ENCODE measurements around the gene ANKS3. TPM values are rescaled to one million over a fixed set of nuclear protein-coding genes. Genes with fewer than 3 reads are reported as not detected.

Gene ANKS3
- total and polyA plus RNA-seq, 9 donors: 6.7 to 37.4 (median 29.6) TPM

DNA sequence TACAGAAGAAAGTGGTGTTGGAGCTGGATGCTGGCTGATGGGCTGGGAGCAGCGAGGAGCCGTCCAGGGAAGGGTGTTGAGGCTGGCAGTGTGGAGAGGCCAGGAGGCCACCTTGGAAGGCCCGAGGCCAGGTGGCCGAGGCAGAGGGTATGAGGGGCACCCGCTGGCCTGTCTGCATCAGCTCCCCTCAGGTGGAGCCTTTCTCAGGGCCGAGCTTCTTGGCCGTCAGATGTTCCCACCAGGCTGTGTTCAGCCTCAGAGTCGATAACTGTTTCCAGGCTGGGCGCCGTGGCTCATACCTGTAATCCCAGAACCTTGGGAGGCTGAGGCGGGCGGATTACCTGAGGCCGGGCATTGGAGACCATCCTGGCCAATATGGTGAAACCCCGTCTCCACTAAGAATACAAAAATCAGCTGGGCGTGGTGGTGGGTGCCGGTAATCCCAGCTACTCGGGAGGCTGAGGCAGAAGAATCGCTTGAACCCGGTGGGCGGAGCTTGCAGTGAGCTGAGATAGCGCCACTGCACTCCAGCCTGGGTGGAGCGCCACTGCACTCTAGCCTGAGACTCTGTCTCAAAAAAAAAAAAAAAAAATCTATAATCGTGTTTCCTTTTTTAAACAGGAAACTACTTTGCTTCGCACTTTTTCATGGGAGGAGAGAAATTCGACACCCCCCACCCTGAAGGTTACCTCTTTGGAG, 84.2 kb downstream of the ANKS3 start:
- Histone ChIP-seq H3K27me3 (no peaks in the 10 kb centered on the region), H3K9me3 (no peaks in the 10 kb centered on the region), H3K36me3 (no peaks in the 10 kb centered on the region), H3K27ac (no peak overlapping the region), H3K4me1 (ENCODE audit: insufficient read depth) (no peaks in the 10 kb centered on the region), H3K4me3 (no peak overlapping the region)
- intact Hi-C loops (cut with DNase I): no loop called here
- WGBS, 3 donors: 93% methylated on average over 25 of the region's 25 CpGs
- DNase-seq: no peak
- no peak for TF ChIP-seq EP300 (IDR thresholded peaks at IDR 0.05)
- TF ChIP-seq, protein P1, sequence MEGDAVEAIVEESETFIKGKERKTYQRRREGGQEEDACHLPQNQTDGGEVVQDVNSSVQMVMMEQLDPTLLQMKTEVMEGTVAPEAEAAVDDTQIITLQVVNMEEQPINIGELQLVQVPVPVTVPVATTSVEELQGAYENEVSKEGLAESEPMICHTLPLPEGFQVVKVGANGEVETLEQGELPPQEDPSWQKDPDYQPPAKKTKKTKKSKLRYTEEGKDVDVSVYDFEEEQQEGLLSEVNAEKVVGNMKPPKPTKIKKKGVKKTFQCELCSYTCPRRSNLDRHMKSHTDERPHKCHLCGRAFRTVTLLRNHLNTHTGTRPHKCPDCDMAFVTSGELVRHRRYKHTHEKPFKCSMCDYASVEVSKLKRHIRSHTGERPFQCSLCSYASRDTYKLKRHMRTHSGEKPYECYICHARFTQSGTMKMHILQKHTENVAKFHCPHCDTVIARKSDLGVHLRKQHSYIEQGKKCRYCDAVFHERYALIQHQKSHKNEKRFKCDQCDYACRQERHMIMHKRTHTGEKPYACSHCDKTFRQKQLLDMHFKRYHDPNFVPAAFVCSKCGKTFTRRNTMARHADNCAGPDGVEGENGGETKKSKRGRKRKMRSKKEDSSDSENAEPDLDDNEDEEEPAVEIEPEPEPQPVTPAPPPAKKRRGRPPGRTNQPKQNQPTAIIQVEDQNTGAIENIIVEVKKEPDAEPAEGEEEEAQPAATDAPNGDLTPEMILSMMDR (IDR thresholded peaks at IDR 0.05): no peak
- TF ChIP-seq POLR2A (IDR thresholded peaks at IDR 0.05): no peak

DNA sequence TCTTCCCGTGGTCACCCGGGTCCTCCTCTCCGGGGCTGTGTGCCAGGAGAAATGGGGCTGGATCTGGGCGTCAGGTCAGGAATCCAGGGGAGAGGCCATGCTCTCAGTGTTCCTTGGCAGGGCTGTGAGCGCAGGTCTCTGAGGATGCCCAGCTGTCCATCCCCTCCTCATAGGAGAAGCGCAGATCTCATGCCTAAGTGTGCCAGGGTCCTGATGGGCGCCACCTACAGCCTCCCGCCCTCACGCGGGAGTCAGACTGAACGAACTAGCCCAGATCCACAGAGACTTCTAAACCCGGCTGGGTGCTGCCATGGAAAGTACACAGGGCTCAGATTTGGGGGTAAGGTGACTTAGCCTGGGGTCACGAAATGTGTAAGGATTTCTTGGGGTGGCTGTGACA, 85.2 kb downstream of the ANKS3 start:
- H3K4me1 ChIP-seq (ENCODE audit: insufficient read depth): no peaks in the 10 kb centered on the region
- WGBS, 3 donors: 94 to 95% (median 94%) methylated on average over 13 of the region's 13 CpGs
- no peaks in the 10 kb centered on the region for H3K9me3 ChIP-seq
- no peak overlapping the region for H3K27ac ChIP-seq
- H3K27me3 ChIP-seq: no peaks in the 10 kb centered on the region
- TF ChIP-seq POLR2A (IDR thresholded peaks at IDR 0.05) (no peak), EP300 (IDR thresholded peaks at IDR 0.05) (no peak)
- TF ChIP-seq, protein P1 (IDR thresholded peaks at IDR 0.05): no peak
- intact Hi-C loops (cut with DNase I): no loop called here
- no peak overlapping the region for H3K4me3 ChIP-seq
- no peak for DNase-seq
- no peaks in the 10 kb centered on the region for H3K36me3 ChIP-seq

DNA sequence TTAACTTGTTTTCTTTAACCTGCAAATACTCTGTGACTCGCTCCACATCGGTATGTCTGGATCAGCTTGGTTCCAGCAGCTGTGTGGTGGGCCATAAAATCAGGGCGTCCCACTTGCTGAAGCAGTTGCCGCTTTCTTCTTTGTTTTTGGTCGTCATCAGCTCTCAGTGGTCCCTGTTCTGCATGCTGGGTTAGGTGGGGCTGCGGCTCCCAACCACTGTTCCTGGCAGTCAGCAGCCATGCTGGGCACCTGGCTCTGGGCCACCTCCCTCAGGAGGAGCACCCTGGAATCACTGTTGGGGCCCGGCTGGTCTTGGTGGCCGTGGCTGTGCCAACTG, 86.5 kb downstream of the ANKS3 start:
- Histone ChIP-seq H3K36me3 (no peaks in the 10 kb centered on the region), H3K4me3 (no peak overlapping the region), H3K4me1 (ENCODE audit: insufficient read depth) (no peaks in the 10 kb centered on the region), H3K27ac (no peak overlapping the region), H3K9me3 (no peaks in the 10 kb centered on the region), H3K27me3 (no peaks in the 10 kb centered on the region)
- intact Hi-C loops (cut with DNase I): no loop called here
- 95 to 99% (median 98%) methylated on average over 8 of the region's 8 CpGs for WGBS, 3 donors
- TF ChIP-seq, protein P1 (IDR thresholded peaks at IDR 0.05): no peak
- no peak for TF ChIP-seq EP300 (IDR thresholded peaks at IDR 0.05)
- no peak for TF ChIP-seq POLR2A (IDR thresholded peaks at IDR 0.05)
- no peak for DNase-seq

DNA sequence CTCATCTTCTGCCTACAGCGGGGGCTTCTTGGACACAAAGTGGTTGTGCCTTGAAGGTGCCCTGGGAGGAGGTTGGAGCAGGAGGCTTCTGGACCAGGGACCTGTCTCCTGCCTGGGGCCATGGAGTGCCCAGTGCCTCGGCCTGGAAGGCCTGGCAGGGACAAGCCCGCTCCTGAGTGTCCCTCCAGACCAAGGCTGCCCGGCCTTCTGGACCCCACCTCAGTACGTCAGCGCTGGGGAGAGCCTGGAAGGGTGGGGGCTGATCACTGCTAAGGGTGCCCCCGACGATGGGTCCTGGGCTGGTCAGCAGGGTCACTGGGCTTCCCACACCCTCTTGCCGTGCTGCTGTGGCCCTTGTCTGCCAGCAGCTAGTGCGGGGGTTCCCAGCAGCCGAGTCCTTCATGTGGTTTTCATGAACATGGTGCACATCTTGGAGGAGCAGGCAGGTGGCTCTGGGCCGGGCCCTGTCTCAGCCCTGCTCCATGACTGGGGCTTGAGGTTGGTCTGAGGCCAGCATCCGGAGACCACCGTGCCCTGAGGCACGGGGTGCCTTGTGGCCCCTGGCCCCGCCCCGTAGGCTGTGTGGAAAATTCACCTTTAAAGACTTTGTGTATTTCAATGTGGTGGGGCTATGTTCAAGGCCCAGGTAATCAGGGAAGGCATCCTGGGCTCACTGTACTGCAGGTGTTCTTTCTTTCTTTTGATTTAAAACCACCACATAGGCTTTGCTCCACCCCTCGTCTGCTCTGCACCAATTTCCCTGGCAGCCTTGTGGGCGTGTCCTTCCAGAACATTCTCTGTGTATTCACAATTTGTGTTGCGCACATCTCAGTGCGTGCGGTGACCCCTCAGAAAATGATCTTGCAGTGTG, 87.1 kb downstream of the ANKS3 start:
- no peaks in the 10 kb centered on the region for H3K27me3 ChIP-seq
- no peaks in the 10 kb centered on the region for H3K4me1 ChIP-seq (ENCODE audit: insufficient read depth)
- H3K27ac ChIP-seq: no peak overlapping the region
- intact Hi-C loops (cut with DNase I): no loop called here
- H3K4me3 ChIP-seq: no peak overlapping the region
- WGBS, 3 donors: 94 to 97% (median 95%) methylated on average over 18 to 22 of the region's 22 CpGs
- TF ChIP-seq POLR2A (IDR thresholded peaks at IDR 0.05) (no peak), EP300 (IDR thresholded peaks at IDR 0.05) (no peak)
- TF ChIP-seq, protein P1 (IDR thresholded peaks at IDR 0.05): no peak
- no peak for DNase-seq
- H3K9me3 ChIP-seq: no peaks in the 10 kb centered on the region
- no peaks in the 10 kb centered on the region for H3K36me3 ChIP-seq

Small RNA genes lying within 50 kb of the gene (microRNA-seq; reads per million reads assigned to microRNA genes)
- gene MIR6769A: 0 reads per million in 3 donors

Small RNA genes lying within 50 kb of the gene (small RNA-seq; reads per million reads assigned to genes)
- gene MIR6769A: not detected
- not detected for gene RF00017

Other genes starting within 250 kb of the ANKS3 start
- 10 to 100 TPM; 14.6 to 55.1 (median 41.4) TPM for gene CDIP1, start 195.5 kb downstream of the ANKS3 start, total RNA-seq
- 10 to 100 TPM; 19.1 to 24.5 TPM for gene CDIP1, start 195.5 kb downstream of the ANKS3 start, polyA plus RNA-seq
- under 1 TPM; 0.10 to 0.30 (median 0.13) TPM for gene C16orf96, start 177.9 kb downstream of the ANKS3 start, total RNA-seq
- under 1 TPM; 0.07 to 0.08 TPM for gene C16orf96, start 177.9 kb downstream of the ANKS3 start, polyA plus RNA-seq
- gene UBALD1, start 119.4 kb downstream of the ANKS3 start, total RNA-seq: 10 to 100 TPM in 6 of 7 donors, 1 to 10 TPM in 1; 9.3 to 39.5 (median 21.4) TPM
- gene UBALD1, start 119.4 kb downstream of the ANKS3 start, polyA plus RNA-seq: 10 to 100 TPM in 1 of 2 donors, under 1 TPM in 1; 0.43 to 24.0 TPM
- gene MGRN1, start 109.4 kb downstream of the ANKS3 start, total RNA-seq: 10 to 100 TPM; 23.2 to 94.2 (median 64.6) TPM
- 10 to 100 TPM; 21.5 to 27.9 TPM for gene MGRN1, start 109.4 kb downstream of the ANKS3 start, polyA plus RNA-seq
- 10 to 100 TPM; 19.4 to 33.1 (median 28.0) TPM for gene NUDT16L1, start 40.7 kb downstream of the ANKS3 start, total RNA-seq
- gene NUDT16L1, start 40.7 kb downstream of the ANKS3 start, polyA plus RNA-seq: 10 to 100 TPM in 1 of 2 donors, 1 to 10 TPM in 1; 8.1 to 33.6 TPM
- 1 to 10 TPM in 6 of 7 donors, under 1 TPM in 1; 0.48 to 9.1 (median 1.5) TPM for gene DNAAF8, start 266 bp upstream of the ANKS3 start, total RNA-seq
- gene DNAAF8, start 266 bp upstream of the ANKS3 start, polyA plus RNA-seq: 1 to 10 TPM in 1 of 2 donors, under 1 TPM in 1; 0.35 to 1.2 TPM
- gene ZNF500, start 32.9 kb upstream of the ANKS3 start, total RNA-seq: 10 to 100 TPM; 10.1 to 27.7 (median 22.1) TPM
- 10 to 100 TPM in 1 of 2 donors, 1 to 10 TPM in 1; 4.7 to 22.3 TPM for gene ZNF500, start 32.9 kb upstream of the ANKS3 start, polyA plus RNA-seq
- under 1 TPM in 1 of 7 donors, not detected in 6; 0.32 TPM for gene SEPTIN12, start 54.1 kb upstream of the ANKS3 start, total RNA-seq
- gene SEPTIN12, start 54.1 kb upstream of the ANKS3 start, polyA plus RNA-seq: not detected
- gene SMIM22, start 61.1 kb upstream of the ANKS3 start, total RNA-seq: 10 to 100 TPM in 2 of 7 donors, 1 to 10 TPM in 2, not detected in 3; 1.5 to 30.9 (median 7.8) TPM
- not detected for gene SMIM22, start 61.1 kb upstream of the ANKS3 start, polyA plus RNA-seq
- gene ROGDI, start 68.4 kb upstream of the ANKS3 start, total RNA-seq: 10 to 100 TPM in 6 of 7 donors, 1 to 10 TPM in 1; 6.0 to 31.9 (median 25.0) TPM
- gene ROGDI, start 68.4 kb upstream of the ANKS3 start, polyA plus RNA-seq: 10 to 100 TPM in 1 of 2 donors, 1 to 10 TPM in 1; 9.2 to 17.3 TPM
- 10 to 100 TPM; 30.3 to 79.5 (median 69.7) TPM for gene GLYR1, start 113.0 kb upstream of the ANKS3 start, total RNA-seq
- 10 to 100 TPM; 36.9 to 77.1 TPM for gene GLYR1, start 113.0 kb upstream of the ANKS3 start, polyA plus RNA-seq
- gene UBN1, start 113.2 kb upstream of the ANKS3 start, total RNA-seq: 10 to 100 TPM; 16.1 to 41.3 (median 27.3) TPM
- 10 to 100 TPM; 14.5 to 17.9 TPM for gene UBN1, start 113.2 kb upstream of the ANKS3 start, polyA plus RNA-seq
- 10 to 100 TPM in 4 of 7 donors, 1 to 10 TPM in 3; 6.9 to 37.8 (median 17.4) TPM for gene PPL, start 202.9 kb upstream of the ANKS3 start, total RNA-seq
- gene PPL, start 202.9 kb upstream of the ANKS3 start, polyA plus RNA-seq: 1 to 10 TPM; 4.2 to 5.3 TPM
- gene SEC14L5, start 224.1 kb upstream of the ANKS3 start, total RNA-seq: under 1 TPM; 0.11 to 0.87 (median 0.38) TPM
- 1 to 10 TPM in 1 of 2 donors, under 1 TPM in 1; 0.38 to 1.5 TPM for gene SEC14L5, start 224.1 kb upstream of the ANKS3 start, polyA plus RNA-seq